Mammary epithelial cell (primary cell): ENCODE results near the gene CLTB.

ENCODE experiments used
- CTCF ChIP-seq, 2 donors: IDR thresholded peaks in 1 of 2; conservative IDR thresholded peaks in 1 of 2; 2 replicates each; pipeline ENCODE4 v1.5.1; 2011 to 2012; ENCODE audit warnings: inconsistent platforms in 2 of 2, low read length in 2 of 2, mild to moderate bottlenecking in 2 of 2, control low read depth in 1 of 2, low read depth in 1 of 2; ENCODE audit not compliant: insufficient read depth in 1 of 2; ENCODE audit errors: extremely low read depth in 1 of 2
- EZH2 ChIP-seq: IDR thresholded peaks from 2 replicates; pipeline ENCODE4 v1.6.1; 2012; ENCODE audit warnings: low read length, inconsistent platforms, borderline replicate concordance

GRCh38 chr5:176379881-176380280, 36.5 kb downstream of the CLTB start:
- TF ChIP-seq CTCF (conservative IDR thresholded peaks at IDR 0.05 in 1 of 2, IDR thresholded peaks at IDR 0.05 in 1 of 2; ENCODE audit: extremely low read depth in 1 of 2, insufficient read depth in 1 of 2, low read depth in 1 of 2, low read length in 2 of 2) (no peak), EZH2 (no peak)
